NT2/D1 (cell line): Measurements from ENCODE around the gene RBPMS2.

Source experiments
- YY1 ChIP-seq: IDR thresholded peaks from 2 replicates; pipeline ENCODE4 v1.6.1; 2011; ENCODE audit not compliant: insufficient read length, insufficient read depth
- ZNF274 ChIP-seq: IDR thresholded peaks from 2 replicates; pipeline ENCODE4 v1.6.1; 2011; ENCODE audit warnings: mild to moderate bottlenecking, low read depth, low read length

GRCh38 chr15:64706011-64706911, 69.1 kb downstream of the RBPMS2 start:
- TF ChIP-seq YY1, result no peak
- TF ChIP-seq ZNF274, result no peak
